ENCODE results near the gene IZUMO1R.
"Not testable (repeated sequence)": the region's sequence is repeated elsewhere in the genome, so short reads cannot be mapped to it uniquely, and the experiment has no call there.

The IZUMO1R gene

DNA sequence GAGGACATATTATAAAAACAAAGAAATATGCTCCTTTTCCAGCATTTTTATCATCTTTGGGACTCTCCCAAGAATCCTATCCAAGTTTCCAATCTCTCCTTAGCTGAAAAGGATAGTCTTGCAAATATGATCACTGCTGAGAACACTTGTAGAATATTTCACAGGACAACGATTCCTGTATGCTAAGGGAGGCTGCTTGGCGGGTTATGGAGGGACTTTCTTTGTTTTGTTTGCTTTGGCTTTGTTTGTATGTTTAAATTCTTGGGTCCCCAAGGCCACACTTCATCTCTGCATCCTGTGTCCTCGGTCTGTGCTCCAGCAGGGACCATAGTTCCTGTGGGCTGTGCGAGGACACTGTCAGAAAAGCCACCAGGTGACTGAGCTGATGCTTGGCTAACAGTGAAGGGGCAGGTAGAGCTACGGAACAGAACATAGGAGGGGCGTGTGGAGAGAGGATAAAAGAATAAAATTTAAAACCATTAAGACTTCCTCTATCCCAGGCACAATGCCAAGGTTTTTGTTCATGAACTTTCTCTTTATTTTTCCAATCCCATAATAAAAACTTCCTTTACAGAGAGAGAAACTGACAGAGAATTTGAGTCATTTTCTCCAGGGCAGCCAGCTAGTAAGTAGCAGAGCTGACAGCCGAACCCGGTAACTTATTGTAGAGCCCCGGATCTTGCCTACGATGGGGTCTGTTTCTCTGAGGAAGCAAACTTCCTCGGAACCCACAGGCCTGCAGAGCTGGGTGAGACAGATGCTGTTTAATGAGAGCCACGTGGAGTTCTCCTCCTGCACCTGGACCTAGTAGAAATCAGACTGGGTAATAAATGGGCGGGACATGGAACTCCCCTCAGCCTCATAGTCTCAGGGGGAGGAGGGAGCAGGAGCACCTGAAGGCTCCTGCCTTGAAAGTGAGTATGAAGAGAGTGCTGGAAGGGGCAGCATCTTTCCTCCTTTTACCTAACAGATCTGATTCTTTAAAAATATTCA lies at the start of gene IZUMO1R:
TSS of gene IZUMO1R (plus strand) at position 615 of the 993 bp plus-strand sequence. CDS start 1,057 bp downstream, outside the sequence.
- DNase-seq = no peak

DNA sequence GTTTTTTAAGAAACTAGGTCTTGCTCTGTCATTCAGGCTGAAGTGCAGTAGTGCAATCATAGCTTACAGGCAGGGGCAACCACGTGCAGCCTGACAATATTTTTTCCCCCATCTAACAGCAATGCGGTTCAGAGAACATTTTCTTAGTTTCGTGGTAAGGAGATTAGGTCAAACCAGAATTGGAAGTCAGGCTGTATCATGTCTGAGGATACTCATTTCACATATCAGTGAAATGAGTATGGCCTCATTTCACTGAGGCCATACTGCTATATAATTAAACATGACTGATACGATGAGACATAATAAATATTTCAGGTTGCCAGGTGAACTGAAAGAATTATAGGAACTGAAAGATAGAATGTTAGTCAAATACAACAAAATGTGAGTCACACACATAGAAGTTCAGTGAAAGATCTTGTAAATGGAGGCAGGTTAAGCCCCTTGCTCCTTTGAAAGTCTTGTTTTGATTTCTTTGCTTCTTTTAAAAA lies 32.5 kb upstream of the IZUMO1R start:
- no peak for DNase-seq

- no peak for DNase-seq
These were observed 31.6 kb upstream of the IZUMO1R start for GRCh38 chr11:94272738-94273313.

GRCh38 chr11:94275961-94276360 lies 28.4 kb upstream of the IZUMO1R start:
- DNase-seq = no peak

- DNase-seq = no peak
These were observed 27.4 kb upstream of the IZUMO1R start for GRCh38 chr11:94276943-94277342.

- DNase-seq = not testable (repeated sequence)
These were observed 26.2 kb upstream of the IZUMO1R start for GRCh38 chr11:94278207-94278606.

GRCh38 chr11:94279996-94280395 lies 24.4 kb upstream of the IZUMO1R start:
- no peak for DNase-seq

GRCh38 chr11:94281324-94281723 lies 23.1 kb upstream of the IZUMO1R start:
- DNase-seq = no peak

GRCh38 chr11:94283678-94284077 lies 20.7 kb upstream of the IZUMO1R start:
- DNase-seq = no peak

DNA sequence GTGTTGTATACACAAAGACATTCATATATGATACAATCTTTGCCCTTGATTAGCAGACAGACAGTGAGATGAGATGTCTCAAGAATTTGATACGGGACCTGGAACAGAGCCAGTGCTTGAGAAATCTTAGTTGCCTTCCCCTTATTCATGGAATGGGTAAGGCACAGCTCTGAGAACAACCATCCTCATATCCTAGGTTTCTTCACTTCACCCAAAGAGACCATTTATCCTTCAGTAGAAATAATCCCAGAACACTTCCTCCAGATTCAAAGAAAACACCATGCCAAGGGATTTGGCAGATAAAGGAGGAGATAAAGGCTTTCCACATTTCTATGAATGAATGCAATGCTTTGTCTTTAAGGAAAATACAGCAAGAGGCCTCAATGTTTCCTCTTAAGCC lies 8.8 kb upstream of the IZUMO1R start:
- no peak for DNase-seq

DNA sequence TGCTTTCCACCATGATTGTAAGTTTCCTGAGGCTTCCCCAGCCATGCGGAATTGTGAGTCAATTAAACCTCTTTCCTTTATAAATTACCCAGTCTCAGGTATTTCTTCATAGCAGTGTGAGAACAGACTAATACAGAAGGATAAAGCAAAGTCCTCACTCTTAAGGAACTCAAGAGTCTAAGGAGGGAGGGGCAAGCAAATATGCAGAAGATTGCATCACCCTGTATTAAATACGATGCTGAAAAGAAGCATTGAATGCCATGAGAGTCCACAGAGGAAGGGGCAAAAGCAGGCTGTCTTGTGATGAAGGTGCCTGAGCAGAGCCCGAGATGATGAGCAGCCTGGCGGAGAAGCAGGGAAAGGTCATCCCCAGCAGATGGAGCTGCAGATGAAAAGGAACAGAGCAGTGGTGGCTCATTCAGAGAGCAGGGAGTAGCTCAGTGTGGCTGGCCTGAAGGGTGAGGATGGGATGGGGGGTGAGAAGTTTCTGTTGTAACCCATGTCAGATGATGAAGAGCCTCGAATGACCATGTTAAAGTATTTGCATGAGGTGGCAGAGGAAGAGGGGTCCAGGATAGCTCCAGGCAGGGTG lies 6.3 kb upstream of the IZUMO1R start:
- no peak for DNase-seq

DNA sequence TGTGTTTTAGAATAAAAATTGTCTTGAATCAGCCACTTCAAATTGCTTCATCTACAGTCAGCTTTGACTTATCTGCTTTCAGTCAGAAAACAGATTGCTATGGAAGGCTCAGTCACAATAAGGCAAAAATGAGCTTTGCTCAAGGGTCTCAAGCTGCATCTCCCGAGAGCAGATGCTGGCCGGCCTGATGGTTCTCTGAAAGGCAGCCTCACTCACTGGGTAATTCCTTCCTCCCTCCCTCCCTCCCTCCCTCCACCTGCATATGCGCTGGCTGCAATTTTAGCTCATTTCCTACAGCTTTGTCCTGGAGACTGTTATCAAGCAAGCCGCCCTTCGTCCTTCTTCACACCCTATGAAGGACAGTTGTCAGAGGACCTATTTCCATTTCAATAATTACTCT lies 1.6 kb upstream of the IZUMO1R start:
- no peak for DNase-seq

DNA sequence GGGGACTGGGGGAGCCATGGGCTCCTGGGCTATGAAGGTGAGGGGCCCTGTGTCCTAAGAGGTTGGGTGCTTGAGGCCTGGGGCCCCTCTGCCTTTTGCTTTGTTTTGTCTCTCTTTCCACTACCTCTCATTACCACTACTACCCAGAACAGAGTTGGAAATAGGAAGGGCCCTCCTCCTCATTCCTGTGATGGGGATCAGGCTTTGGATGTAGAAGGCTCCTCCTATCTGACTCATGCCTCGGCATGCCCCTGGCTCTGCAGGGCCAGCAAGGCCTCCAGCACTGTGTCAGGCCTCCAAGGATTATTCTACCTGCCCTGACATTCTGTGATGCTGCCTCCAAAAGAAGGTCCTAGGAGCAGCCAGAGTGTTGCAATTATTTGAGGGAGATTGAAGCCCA lies 766 bp downstream of the IZUMO1R start:
- DNase-seq = peak; percentile 45

GRCh38 chr11:94307101-94307791 lies 2.9 kb downstream of the IZUMO1R start:
- no peak for DNase-seq

DNA sequence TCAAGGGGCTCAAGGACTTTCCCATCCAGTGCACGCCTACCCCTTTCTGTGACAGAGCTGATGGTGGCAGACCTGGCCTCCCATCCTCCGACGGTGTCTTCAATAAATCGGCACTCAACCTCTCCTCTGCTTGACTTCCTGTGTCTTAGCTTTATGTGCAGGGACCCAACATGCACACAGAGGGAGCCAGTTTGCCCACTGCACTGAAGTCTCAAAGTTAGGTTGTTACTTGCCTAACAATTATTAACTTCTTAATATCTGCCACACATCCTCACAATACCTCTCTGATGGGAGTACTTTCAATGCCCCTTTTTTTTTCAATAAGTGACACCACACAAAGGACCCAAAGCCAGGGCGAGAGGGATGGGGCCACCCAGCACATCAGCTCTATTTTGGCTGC lies 3.6 kb downstream of the IZUMO1R start:
- DNase-seq = no peak

GRCh38 chr11:94309757-94310156 lies 5.4 kb downstream of the IZUMO1R start:
- no peak for DNase-seq

DNA sequence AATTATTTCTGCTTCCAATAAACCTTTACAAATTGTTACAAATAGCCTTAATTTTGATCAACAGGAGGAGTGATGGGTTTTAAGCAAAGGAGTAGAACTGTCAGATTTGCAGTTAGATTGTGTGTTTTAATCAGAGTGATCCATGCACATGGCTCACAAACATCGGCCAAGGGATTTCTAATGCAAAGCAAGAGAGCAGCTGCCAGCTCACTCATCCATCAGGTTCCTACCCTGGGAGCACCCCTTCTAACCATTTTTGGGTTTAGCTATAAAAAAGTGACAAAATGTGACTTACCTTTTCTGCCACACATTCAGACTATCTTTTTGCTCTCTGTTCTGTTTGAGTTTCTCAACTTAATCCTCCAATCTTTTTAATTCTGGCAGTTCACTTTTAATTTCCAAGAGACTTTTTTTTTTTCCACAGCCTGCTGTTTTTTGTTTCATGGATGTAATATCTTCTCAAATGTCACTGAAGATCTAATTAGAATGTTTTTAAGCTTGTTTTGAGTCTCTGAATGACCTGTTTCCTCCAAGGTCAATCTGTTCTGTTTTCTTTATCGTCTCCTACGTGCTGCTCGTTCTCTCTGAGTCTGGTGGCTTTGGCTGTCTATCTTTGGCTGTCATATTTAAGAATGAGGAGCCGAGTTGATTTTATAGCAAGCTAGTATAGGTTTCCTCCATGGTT lies 6.0 kb downstream of the IZUMO1R start:
- DNase-seq = no peak

DNA sequence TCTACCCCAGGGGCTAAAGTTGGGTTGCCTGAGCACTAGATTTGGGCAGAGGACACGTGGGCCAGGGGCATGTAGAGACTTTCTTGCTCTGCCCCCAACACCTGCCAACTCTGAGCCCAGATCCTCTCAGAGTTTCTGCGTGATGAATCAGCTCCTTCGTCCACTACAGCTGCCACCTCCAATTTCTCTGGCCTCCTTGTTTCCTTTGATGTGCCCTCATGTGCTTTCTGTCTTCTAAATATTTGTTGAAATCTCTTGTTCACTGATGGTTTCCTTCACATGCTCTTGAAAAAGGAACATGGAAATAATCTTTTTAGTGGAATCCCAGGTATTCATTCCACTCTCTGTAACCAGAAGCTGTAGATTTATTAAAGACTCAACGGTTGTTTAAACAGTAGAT lies 8.0 kb downstream of the IZUMO1R start:
- no peak for DNase-seq

DNA sequence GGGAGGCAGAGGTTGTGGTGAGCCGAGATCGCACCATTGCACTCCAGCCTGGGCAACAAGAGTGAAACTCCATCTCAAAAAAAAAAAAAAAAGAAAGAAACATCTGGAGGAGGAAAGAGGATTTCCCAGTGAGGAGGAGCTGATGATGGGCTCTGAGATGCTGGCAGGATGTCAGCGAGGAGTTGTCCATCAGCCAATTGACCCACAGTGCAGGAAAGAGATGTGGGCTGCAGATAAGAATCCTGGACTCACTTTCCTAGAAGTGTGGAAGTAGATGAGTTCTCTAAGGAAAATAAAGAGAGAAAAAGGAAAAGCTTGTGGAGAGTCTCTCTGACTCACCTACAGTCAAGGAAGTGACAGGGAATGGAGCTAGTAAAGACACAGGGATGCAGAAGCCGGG lies 9.7 kb downstream of the IZUMO1R start:
- no peak for DNase-seq

DNA sequence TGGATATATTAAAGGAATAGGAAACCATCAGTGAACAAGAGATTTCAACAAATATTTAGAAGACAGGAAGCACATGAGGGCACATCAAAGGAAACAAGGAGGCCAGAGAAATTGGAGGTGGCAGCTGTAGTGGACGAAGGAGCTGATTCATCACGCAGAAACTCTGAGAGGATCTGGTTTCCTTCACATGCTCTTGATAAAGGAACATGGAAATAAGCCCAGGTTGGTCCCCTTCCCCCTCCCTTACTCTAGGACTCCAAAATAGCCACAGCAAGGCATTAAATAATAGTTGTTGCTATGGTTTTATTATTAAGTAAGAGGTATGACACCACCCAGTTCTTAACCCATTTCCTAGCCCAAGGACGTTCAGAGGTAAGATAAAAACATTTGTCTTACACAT lies 11.3 kb downstream of the IZUMO1R start:
- DNase-seq = peak; percentile 33

- no peak for DNase-seq
These were observed 18.1 kb downstream of the IZUMO1R start for GRCh38 chr11:94322501-94322900.

DNA sequence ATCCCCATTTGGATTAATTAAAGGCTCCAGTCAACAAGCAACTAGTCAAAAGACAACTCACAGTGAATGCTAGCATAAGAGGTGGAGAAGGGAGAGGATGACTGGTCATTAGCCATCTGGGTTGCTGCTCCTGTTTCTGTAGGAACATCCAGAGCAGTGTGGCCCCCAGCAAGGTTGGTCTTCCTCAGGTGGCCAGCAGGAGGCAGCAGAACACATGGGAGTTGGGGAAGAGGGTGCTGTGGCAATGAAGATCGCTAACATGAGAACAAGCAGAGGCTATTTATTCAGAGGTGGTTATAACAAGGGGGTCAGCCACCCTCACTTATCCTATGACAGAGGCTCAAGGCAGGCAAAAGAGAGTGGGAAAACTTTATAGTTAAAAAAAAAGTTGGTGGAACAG lies 21.3 kb downstream of the IZUMO1R start:
- DNase-seq = no peak
